ENCODE data around the gene KRTAP19-6.
"Not testable (repeated sequence)": the region's sequence is repeated elsewhere in the genome, so short reads cannot be mapped to it uniquely, and the experiment has no call there.

KRTAP19-6 gene, protein sequence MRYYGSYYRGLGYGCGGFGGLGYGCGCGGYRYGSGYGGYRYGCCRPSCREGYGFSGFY

GRCh38 chr21:30541764-30542163 lies at the start of gene KRTAP19-6:
KRTAP19-6 (minus strand) TSS chr21:30541864; CDS start chr21:30541833, 31 bp downstream.
- DNase-seq (ENCODE audit: low spot score): no peak

DNA sequence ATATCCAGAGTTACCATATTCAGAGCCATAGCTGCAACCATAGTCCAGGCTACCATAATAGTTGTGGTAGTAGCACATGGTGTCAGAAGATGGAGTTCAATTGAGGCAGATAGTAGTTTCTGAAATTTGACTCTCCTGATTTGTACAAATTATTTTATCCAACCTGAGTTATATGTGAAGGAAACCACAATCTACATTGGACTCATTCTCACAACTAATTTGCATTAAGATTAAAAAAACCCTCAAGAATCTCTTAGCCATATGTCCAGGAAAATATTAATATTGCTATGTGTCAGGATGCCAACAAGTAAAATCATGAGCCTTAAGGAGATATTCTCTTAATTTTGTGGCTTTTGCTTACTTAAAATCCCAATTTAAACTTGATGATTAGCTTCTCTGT lies 48.6 kb upstream of the KRTAP19-6 start, which contains the start of gene KRTAP22-2:
TSS of gene KRTAP22-2 (minus strand) at position 101 of the 400 bp plus-strand sequence.
- no peak for DNase-seq (ENCODE audit: low spot score)

- DNase-seq (ENCODE audit: low spot score): no peak
Observed at GRCh38 chr21:30582870-30583269, 41.2 kb upstream of the KRTAP19-6 start.

DNA sequence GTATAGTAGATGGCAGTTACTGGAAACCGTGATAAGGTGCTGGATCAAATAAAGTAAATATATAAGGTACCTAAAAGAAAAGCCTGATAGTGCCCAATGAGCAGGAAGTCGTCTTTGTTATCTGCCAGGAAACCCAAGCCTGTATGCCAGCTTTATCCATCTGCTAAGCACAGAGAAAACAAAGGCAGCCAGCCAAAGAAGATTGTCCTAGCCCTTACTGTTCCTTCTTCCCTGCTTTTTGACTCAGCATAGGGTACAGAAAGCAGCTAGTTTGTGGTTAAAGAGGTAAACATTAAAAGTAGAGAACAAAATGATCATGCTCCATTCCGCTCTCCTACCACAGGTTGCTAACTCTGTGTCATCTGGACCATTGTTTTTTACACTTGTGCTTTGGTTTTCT lies 38.5 kb upstream of the KRTAP19-6 start:
- no peak for DNase-seq (ENCODE audit: low spot score)

DNA sequence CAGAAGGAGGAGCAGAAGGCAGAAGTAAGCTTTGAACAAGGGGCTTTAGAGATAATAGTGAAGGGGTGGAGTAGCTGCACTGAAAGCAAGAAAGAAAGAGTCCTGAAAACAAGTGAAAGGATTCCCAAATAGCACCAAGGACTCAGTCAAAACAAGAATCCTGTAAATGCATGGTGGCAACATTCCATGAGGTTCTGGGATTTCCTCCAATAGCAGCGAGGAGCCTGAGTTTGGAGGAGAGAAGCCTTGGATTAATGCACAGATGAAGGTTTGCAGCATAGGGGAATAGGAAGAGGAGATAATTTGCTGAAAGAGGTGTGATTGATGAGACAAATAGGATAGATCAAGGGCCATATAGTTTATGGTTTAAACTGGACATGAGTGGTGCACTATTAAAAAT lies 37.7 kb upstream of the KRTAP19-6 start:
- no peak for DNase-seq (ENCODE audit: low spot score)

DNA sequence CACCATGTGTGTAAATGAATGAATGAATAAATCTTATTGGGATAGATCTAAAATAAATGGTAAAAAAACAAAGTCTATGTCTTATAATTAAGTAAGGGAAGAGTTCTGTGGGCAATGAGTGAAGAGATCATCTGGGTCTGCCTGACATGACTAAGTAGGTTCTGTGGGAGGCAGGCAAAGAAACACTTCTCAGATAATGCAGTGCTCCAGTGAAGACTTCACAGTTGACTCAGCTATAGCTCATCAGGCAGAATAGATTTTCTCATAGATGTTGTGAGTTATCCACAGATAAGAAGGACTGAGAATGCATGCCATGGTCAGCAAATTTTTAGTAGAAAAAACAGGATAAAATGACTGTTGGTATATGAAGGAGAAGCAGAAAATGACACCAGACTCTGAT lies 36.1 kb upstream of the KRTAP19-6 start:
- no peak for DNase-seq (ENCODE audit: low spot score)

DNA sequence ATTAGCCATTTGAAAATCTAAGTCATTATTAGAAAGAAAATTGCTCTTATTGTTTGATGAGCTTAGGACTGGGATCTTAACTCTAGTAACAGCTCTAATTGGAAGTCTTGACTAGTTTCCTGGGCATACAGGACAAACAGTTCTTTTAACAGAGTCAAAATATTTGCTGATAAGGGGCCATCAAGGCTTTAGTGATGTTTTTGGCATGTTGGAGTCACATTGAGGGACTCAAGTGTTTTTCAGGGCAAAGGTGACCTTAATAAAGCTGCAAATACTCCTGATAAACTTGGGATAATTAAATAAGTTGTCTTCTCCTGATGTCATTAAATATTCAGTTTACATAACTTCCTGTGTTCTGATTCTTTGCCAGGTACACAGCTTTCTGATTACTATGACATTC lies 26.0 kb upstream of the KRTAP19-6 start:
- DNase-seq (ENCODE audit: low spot score): no peak

- DNase-seq (ENCODE audit: low spot score): no peak
Observed at GRCh38 chr21:30563630-30564029, 22.0 kb upstream of the KRTAP19-6 start.

- no peak for DNase-seq (ENCODE audit: low spot score)
Observed at GRCh38 chr21:30563072-30563471, 21.4 kb upstream of the KRTAP19-6 start.

- no peak for DNase-seq (ENCODE audit: low spot score)
Observed at GRCh38 chr21:30561957-30562356, 20.3 kb upstream of the KRTAP19-6 start.

DNA sequence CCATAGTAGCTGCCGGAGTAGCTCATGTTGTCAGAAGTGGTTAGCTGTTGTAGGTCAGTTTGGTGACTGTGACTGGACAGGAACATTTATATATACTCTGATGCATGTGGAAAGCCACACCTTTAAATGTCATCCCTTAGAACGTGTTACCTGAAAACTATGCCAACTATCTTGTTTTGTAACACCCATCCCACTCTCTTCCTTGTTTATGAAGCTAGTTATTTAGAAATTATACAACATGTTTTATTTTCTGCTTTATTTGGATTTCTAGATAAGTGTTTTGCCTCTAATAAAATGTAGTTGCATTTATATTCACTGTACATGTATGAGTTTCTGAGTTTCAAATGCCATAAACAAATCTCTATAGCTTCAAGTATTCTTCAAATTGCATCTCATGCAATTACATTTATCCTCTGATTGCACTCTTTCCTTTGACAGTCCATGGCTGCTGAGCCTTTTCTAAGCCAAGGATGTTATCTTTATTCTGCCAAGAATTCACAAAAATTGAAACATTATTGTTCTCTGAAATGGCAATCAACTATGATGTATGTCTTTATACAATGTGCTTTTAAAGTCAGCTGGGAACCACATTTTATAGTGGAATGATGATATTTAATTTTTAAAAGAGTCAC lies 19.7 kb upstream of the KRTAP19-6 start, which contains the start of gene KRTAP19-7:
TSS of gene KRTAP19-7 (minus strand) at position 51 of the 632 bp plus-strand sequence. CDS start at position 26, 25 bp downstream.
- DNase-seq (ENCODE audit: low spot score): no peak

GRCh38 chr21:30555095-30555494 lies 13.4 kb upstream of the KRTAP19-6 start:
- DNase-seq (ENCODE audit: low spot score): no peak

DNA sequence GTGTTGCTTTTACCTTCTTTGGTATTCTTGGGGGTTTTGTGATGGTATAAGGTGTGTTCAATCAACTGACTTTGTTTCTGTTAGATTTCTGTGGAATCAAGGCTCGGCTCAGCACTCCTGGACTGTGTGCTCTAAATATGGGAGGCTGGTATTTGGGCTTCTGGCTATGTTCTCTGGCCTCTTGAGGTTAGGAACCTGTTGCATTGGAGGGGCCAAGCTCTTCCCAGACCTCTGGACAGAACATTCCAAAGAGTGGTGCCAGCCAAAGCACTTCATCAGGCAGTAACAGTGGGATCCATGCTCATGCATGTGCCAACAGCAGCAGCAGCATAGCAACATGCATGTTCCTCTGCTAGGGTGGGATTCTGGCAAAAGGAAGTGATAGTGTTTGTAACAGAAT lies 11.1 kb upstream of the KRTAP19-6 start:
- DNase-seq (ENCODE audit: low spot score): no peak

GRCh38 chr21:30518876-30519275 lies 22.8 kb downstream of the KRTAP19-6 start:
- DNase-seq (ENCODE audit: low spot score): no peak

GRCh38 chr21:30515681-30516080 lies 26.0 kb downstream of the KRTAP19-6 start:
- no peak for DNase-seq (ENCODE audit: low spot score)

- not testable (repeated sequence) for DNase-seq (ENCODE audit: low spot score)
Observed at GRCh38 chr21:30505621-30506205, 36.0 kb downstream of the KRTAP19-6 start.

- DNase-seq (ENCODE audit: low spot score): no peak
Observed at GRCh38 chr21:30502041-30502440, 39.6 kb downstream of the KRTAP19-6 start, which contains the start of gene KRTAP19-5. KRTAP19-5 (minus strand) TSS chr21:30502141; CDS start chr21:30502090, 51 bp downstream.

DNA sequence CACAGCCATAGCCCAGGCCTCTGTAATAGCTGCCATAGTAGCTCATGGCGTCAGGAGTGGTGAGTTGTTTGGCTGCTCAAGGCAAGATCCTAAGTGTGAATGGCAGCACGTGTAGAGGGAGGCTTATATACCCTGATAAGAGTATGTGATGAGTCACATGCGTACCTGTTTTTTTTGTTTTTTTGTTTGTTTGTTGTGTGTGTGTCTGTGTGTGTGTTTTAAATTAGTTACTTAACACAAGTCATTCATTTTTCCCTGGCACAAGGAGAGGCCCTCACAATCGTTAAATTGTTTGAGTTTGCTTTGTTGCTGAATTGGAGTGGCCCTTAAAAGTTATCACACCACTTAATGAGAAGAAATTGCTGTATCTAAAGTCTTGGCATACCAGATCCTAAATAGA lies 44.6 kb downstream of the KRTAP19-6 start, which contains the start of gene KRTAP19-4:
TSS of gene KRTAP19-4 (minus strand) at position 101 of the 400 bp plus-strand sequence. CDS start at position 46, 55 bp downstream.
- DNase-seq (ENCODE audit: low spot score): no peak

- DNase-seq (ENCODE audit: low spot score): no peak
Observed at GRCh38 chr21:30491963-30492428, 49.7 kb downstream of the KRTAP19-6 start, which contains the start of gene KRTAP19-3. KRTAP19-3 (minus strand) TSS chr21:30492013; CDS start chr21:30491957, 56 bp downstream.
